ENCODE data around the gene MRPS34. TPM values are rescaled to one million over a fixed set of nuclear protein-coding genes. Genes with fewer than 3 reads are reported as not detected.

Gene MRPS34
- total and polyA plus RNA-seq, 10 of the 15 experiments (the other 5 are each of a cell fraction or from before 2014, with no cell fraction given), result 3.6 to 285 (median 147) TPM

DNA sequence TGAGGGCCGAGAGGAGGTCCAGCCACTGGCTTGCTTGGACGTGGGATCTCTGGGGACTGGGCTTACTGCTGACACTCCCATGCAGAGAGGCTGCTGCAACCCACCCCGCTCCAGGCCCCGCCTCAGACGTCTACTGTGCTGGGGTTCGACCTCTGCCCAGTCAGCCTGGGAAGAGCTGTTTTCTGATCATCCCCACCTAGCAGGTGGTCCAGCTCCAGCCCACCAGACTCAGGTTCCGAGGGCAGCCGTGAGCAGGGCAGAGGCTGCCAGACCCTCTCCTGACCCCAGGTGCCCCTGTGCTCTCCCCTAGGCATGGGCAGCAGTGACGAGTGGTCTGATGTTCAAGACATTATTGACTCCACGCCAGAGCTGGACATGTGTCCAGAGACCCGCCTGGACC lies 25.0 kb downstream of the MRPS34 start:
- ChIA-PET CTCF (no interaction called here), SMC1A (ENCODE audit: uncharacterized antibody, unreplicated experiment) (no interaction called here), POLR2A (no interaction called here), RAD21 (ENCODE audit: unreplicated experiment) (no interaction called here)
- TF ChIP-seq NFIC (IDR thresholded peaks at IDR 0.05; ENCODE audit: low read depth, low read length) (no peak), BCL11A (IDR thresholded peaks at IDR 0.05; ENCODE audit: low read depth, low read length) (no peak), RAD51 (IDR thresholded peaks at IDR 0.05) (no peak), SIX5 (IDR thresholded peaks at IDR 0.05; ENCODE audit: low read depth, low read length, severe bottlenecking) (no peak)
- TF ChIP-seq, protein P1, sequence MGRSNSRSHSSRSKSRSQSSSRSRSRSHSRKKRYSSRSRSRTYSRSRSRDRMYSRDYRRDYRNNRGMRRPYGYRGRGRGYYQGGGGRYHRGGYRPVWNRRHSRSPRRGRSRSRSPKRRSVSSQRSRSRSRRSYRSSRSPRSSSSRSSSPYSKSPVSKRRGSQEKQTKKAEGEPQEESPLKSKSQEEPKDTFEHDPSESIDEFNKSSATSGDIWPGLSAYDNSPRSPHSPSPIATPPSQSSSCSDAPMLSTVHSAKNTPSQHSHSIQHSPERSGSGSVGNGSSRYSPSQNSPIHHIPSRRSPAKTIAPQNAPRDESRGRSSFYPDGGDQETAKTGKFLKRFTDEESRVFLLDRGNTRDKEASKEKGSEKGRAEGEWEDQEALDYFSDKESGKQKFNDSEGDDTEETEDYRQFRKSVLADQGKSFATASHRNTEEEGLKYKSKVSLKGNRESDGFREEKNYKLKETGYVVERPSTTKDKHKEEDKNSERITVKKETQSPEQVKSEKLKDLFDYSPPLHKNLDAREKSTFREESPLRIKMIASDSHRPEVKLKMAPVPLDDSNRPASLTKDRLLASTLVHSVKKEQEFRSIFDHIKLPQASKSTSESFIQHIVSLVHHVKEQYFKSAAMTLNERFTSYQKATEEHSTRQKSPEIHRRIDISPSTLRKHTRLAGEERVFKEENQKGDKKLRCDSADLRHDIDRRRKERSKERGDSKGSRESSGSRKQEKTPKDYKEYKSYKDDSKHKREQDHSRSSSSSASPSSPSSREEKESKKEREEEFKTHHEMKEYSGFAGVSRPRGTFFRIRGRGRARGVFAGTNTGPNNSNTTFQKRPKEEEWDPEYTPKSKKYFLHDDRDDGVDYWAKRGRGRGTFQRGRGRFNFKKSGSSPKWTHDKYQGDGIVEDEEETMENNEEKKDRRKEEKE (IDR thresholded peaks at IDR 0.05), result no peak
- TF ChIP-seq, protein P2, sequence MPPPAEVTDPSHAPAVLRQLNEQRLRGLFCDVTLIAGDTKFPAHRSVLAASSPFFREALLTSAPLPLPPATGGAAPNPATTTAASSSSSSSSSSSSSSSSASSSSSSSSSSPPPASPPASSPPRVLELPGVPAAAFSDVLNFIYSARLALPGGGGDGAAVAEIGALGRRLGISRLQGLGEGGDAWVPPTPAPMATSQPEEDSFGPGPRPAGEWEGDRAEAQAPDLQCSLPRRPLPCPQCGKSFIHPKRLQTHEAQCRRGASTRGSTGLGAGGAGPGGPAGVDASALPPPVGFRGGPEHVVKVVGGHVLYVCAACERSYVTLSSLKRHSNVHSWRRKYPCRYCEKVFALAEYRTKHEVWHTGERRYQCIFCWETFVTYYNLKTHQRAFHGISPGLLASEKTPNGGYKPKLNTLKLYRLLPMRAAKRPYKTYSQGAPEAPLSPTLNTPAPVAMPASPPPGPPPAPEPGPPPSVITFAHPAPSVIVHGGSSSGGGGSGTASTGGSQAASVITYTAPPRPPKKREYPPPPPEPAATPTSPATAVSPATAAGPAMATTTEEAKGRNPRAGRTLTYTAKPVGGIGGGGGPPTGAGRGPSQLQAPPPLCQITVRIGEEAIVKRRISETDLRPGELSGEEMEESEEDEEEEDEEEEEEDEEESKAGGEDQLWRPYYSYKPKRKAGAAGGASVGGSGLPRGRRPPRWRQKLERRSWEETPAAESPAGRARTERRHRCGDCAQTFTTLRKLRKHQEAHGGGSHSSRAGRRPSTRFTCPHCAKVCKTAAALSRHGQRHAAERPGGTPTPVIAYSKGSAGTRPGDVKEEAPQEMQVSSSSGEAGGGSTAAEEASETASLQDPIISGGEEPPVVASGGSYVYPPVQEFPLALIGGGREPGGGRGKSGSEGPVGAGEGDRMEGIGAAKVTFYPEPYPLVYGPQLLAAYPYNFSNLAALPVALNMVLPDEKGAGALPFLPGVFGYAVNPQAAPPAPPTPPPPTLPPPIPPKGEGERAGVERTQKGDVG (CRISPR knock-in tag; IDR thresholded peaks at IDR 0.05), result no peak
- Histone ChIP-seq H3K79me2 (ENCODE audit: control insufficient read depth, insufficient read depth, low read length) (no peaks in the 10 kb centered on the region), H2AFZ (ENCODE audit: control insufficient read depth, low read depth, low read length) (no peak overlapping the region), H3K4me1 (ENCODE audit: control insufficient read depth, insufficient read depth, low read length) (no peaks in the 10 kb centered on the region), H4K20me1 (ENCODE audit: control insufficient read depth, insufficient read depth) (no peaks in the 10 kb centered on the region), H3K27me3 (replicated peaks in 1 of 2; ENCODE audit: control insufficient read depth in 2 of 2, insufficient read depth in 2 of 2, low read length in 1 of 2) (no peaks in the 10 kb centered on the region), H3K36me3 (ENCODE audit: control insufficient read depth in 2 of 2, insufficient read depth in 2 of 2, low read length in 1 of 2) (peaks cover 10 to 18% of the 10 kb centered on the region in 2 experiments), H3K4me3 (no peak overlapping the region), H3K27ac (ENCODE audit: control insufficient read depth, insufficient read depth) (no peak overlapping the region), H3K4me2 (ENCODE audit: control insufficient read depth, insufficient read depth) (no peak overlapping the region), H3K9ac (ENCODE audit: control insufficient read depth, insufficient read depth, low read length) (no peak overlapping the region), H3K9me3 (replicated peaks; ENCODE audit: control insufficient read depth, insufficient read depth, low read length) (no peaks in the 10 kb centered on the region)
- intact Hi-C loops (cut with micrococcal nuclease; ENCODE audit: unreplicated experiment), result no loop called here
- in situ Hi-C loops (cut with MboI), result no loop called here
- no peak for ATAC-seq
- 95% methylated on average over 11 of the region's 11 CpGs for WGBS (ENCODE audit: insufficient coverage, insufficient replicate concordance, low lambda C conversion rate, missing lambda C conversion rate)
- FAIRE-seq, result no peak
- BruUV-seq (replicated peaks), result no TSS peak
- DNase-seq (ENCODE audit: low read depth, low spot score), result no peak

Data from GM12878 (cell line).